ENCODE data around the gene MELTF.
A peak's percentile ranks its signal among the peaks of the same experiment; 100 is the strongest.

The MELTF gene

GRCh38 chr3:197000211-197000610 lies 29.4 kb downstream of the MELTF start:
- H3K27ac ChIP-seq = peak overlapping the region; percentile 47
- POLR2A ChIA-PET (ENCODE audit: low non-redundant PET) = no interaction called here
- CTCF ChIA-PET = interaction anchor here (1.2 kb wide), 1 partner anchor 30 kb away, joined by 6 read pairs; the partner anchor contains the start of gene MELTF
- peak; percentile 50 for DNase-seq (ENCODE audit: low spot score)
- no peak for TF ChIP-seq CTCF (conservative IDR thresholded peaks at IDR 0.05; ENCODE audit: low read depth)

GRCh38 chr3:196998966-196999760 lies 30.5 kb downstream of the MELTF start:
- no peak for DNase-seq (ENCODE audit: low spot score)
- ChIA-PET CTCF (no interaction called here), POLR2A (ENCODE audit: low non-redundant PET) (interaction anchor here (0.5 kb wide), 1 partner anchor 153 kb away, joined by 3 read pairs; no protein-coding TSS in a partner anchor)
- TF ChIP-seq CTCF (conservative IDR thresholded peaks at IDR 0.05; ENCODE audit: low read depth) = no peak
- H3K27ac ChIP-seq = peak overlapping the region; percentile 47; the same call in 1 of the 2 replicates

- ChIA-PET CTCF (no interaction called here), POLR2A (ENCODE audit: low non-redundant PET) (no interaction called here)
- peak overlapping the region; percentile 79 for H3K27ac ChIP-seq
- DNase-seq (ENCODE audit: low spot score) = no peak
- no peak for TF ChIP-seq CTCF (conservative IDR thresholded peaks at IDR 0.05; ENCODE audit: low read depth)
These were observed 32.3 kb downstream of the MELTF start for GRCh38 chr3:196997311-196997710.

GRCh38 chr3:196996454-196997265 lies 33.0 kb downstream of the MELTF start:
- CTCF ChIA-PET = interaction anchor here (0.6 to 1.0 kb wide), 2 partner anchors 18 to 272 kb away, joined by 4 read pairs; no protein-coding TSS in a partner anchor

GRCh38 chr3:196995646-196996355 lies 33.8 kb downstream of the MELTF start:
- TF ChIP-seq CTCF (conservative IDR thresholded peaks at IDR 0.05; ENCODE audit: low read depth) = no peak
- CTCF ChIA-PET = interaction anchor here (0.6 to 1.0 kb wide), 2 partner anchors 17 to 273 kb away, joined by 4 read pairs; no protein-coding TSS in a partner anchor
- DNase-seq (ENCODE audit: low spot score) = no peak
- POLR2A ChIA-PET (ENCODE audit: low non-redundant PET) = interaction anchor here (0.6 kb wide), 1 partner anchor 316 kb away, joined by 3 read pairs; no protein-coding TSS in a partner anchor
- peak overlapping the region; percentile 79 for H3K27ac ChIP-seq

More at GRCh38 chr3:196996454-196997265, 33.0 kb downstream of the MELTF start:
- no peak for TF ChIP-seq CTCF (conservative IDR thresholded peaks at IDR 0.05; ENCODE audit: low read depth)
- POLR2A ChIA-PET (ENCODE audit: low non-redundant PET) = no interaction called here
- peak overlapping the region; percentile 79 for H3K27ac ChIP-seq
- DNase-seq (ENCODE audit: low spot score) = no peak

GRCh38 chr3:196995027-196995426 lies 34.6 kb downstream of the MELTF start:
- H3K27ac ChIP-seq = no peak overlapping the region; the same call in 1 of the 2 replicates
- POLR2A ChIA-PET (ENCODE audit: low non-redundant PET) = no interaction called here
- CTCF ChIA-PET = no interaction called here
- DNase-seq (ENCODE audit: low spot score) = no peak
- TF ChIP-seq CTCF (conservative IDR thresholded peaks at IDR 0.05; ENCODE audit: low read depth) = no peak

All from RWPE1 (cell line).